IPS-11a (cell line): ENCODE data around the gene PCDHGB3.
"Not testable (repeated sequence)": the region's sequence is repeated elsewhere in the genome, so short reads cannot be mapped to it uniquely, and the experiment has no call there.

Source experiments
- H3K4me3 ChIP-seq: one replicate; pipeline ENCODE4 v1.5.1; 2013; ENCODE audit warnings: low read depth, low read length, control low read depth

PCDHGB3 gene

GRCh38 chr5:141369994-141370848, at the start of gene PCDHGB3:
TSS of gene PCDHGB3 (plus strand) at chr5:141370242. CDS start at chr5:141370395, 153 bp downstream.
- H3K4me3 ChIP-seq, result no peak within 1 kb of the TSS

GRCh38 chr5:141322261-141322660, 47.8 kb upstream of the PCDHGB3 start:
- no peak overlapping the region for H3K4me3 ChIP-seq

- peak overlapping the region; percentile 54 for H3K4me3 ChIP-seq
These were observed 43.8 kb upstream of the PCDHGB3 start for GRCh38 chr5:141326088-141326854.

- no peak overlapping the region for H3K4me3 ChIP-seq
These were observed 41.8 kb upstream of the PCDHGB3 start for GRCh38 chr5:141328231-141328630.

GRCh38 chr5:141330299-141331080, 39.6 kb upstream of the PCDHGB3 start, which contains the start of gene PCDHGA1:
TSS of gene PCDHGA1 (plus strand) at chr5:141330514.
- no peak within 1 kb of the TSS for H3K4me3 ChIP-seq

GRCh38 chr5:141332571-141332970, 37.5 kb upstream of the PCDHGB3 start:
- H3K4me3 ChIP-seq, result not testable (repeated sequence)

- no peak within 1 kb of the TSS for H3K4me3 ChIP-seq
These were observed 31.3 kb upstream of the PCDHGB3 start, which contains the start of gene PCDHGA2 for GRCh38 chr5:141338538-141339306. TSS of gene PCDHGA2 (plus strand) at chr5:141338760.

- H3K4me3 ChIP-seq, result not testable (repeated sequence)
These were observed 29.2 kb upstream of the PCDHGB3 start for GRCh38 chr5:141340781-141341354.

GRCh38 chr5:141342773-141343172, 27.3 kb upstream of the PCDHGB3 start:
- no peak overlapping the region for H3K4me3 ChIP-seq

GRCh38 chr5:141343242-141343952, 26.6 kb upstream of the PCDHGB3 start, which contains the start of gene PCDHGA3:
TSS of gene PCDHGA3 (plus strand) at chr5:141343829. CDS start at chr5:141344034, 205 bp downstream.
- peak within 1 kb of the TSS; percentile 34 for H3K4me3 ChIP-seq

GRCh38 chr5:141343953-141344463, 26.0 kb upstream of the PCDHGB3 start:
- peak overlapping the region; percentile 34 for H3K4me3 ChIP-seq

- H3K4me3 ChIP-seq, result no peak overlapping the region
These were observed 24.7 kb upstream of the PCDHGB3 start for GRCh38 chr5:141345327-141345726.

- H3K4me3 ChIP-seq, result not testable (repeated sequence)
These were observed 24.0 kb upstream of the PCDHGB3 start for GRCh38 chr5:141346017-141346416.

GRCh38 chr5:141349917-141350619, 20.0 kb upstream of the PCDHGB3 start, which contains the start of gene PCDHGB1:
TSS of gene PCDHGB1 (plus strand) at chr5:141350099. CDS start at chr5:141350261, 162 bp downstream.
- peak within 1 kb of the TSS; percentile 10 for H3K4me3 ChIP-seq

GRCh38 chr5:141351591-141351990, 18.5 kb upstream of the PCDHGB3 start:
- no peak overlapping the region for H3K4me3 ChIP-seq

GRCh38 chr5:141354900-141355469, 15.1 kb upstream of the PCDHGB3 start, which contains the start of gene PCDHGA4:
TSS of gene PCDHGA4 (plus strand) at chr5:141355021. CDS start at chr5:141355108, 87 bp downstream.
- H3K4me3 ChIP-seq, result no peak within 1 kb of the TSS

GRCh38 chr5:141355641-141356040, 14.4 kb upstream of the PCDHGB3 start:
- H3K4me3 ChIP-seq, result no peak overlapping the region

GRCh38 chr5:141356133-141356532, 13.9 kb upstream of the PCDHGB3 start:
- H3K4me3 ChIP-seq, result no peak overlapping the region
